MCF 10A (cell line): ENCODE measurements around the gene EGLN1. TPM values are rescaled to one million over a fixed set of nuclear protein-coding genes. Genes with fewer than 3 reads are reported as not detected.

Source experiments
- BruUV-seq: library from RNA; stranded (reverse); fragments of 400-500 nt; replicated peaks from 2 replicates; lab custom pipeline; 2021; lab: Mats Ljungman, UMichigan
- CTCF ChIA-PET: fragments of 300-600 bp; sonication (Branson Sonifier 250); formaldehyde crosslinking; extraction: SDS; loops from one replicate; lab custom pipeline; 2021; ENCODE audit warnings: antibody characterized with exemption, inconsistent platforms; lab: Yijun Ruan, JAX
- POLR2A ChIA-PET: fragments of 300-600, 350-650 bp; sonication (Branson Sonifier 250); formaldehyde crosslinking; extraction: SDS; loops from one replicate; lab custom pipeline; 2020; ENCODE audit warnings: antibody characterized with exemption, inconsistent platforms; lab: Yijun Ruan, JAX
- DNase-seq: peaks from one replicate; pipeline ENCODE4 v3.0.0-alpha.2; 2018; ENCODE audit not compliant: unreplicated experiment
- H3K27ac Mint-ChIP-seq: one replicate; pipeline ENCODE4 v1.8.0; 2022; ENCODE audit warnings: mild to moderate bottlenecking, low read depth, mixed read lengths; ENCODE audit not compliant: unreplicated experiment
- H3K27me3 Mint-ChIP-seq: one replicate; pipeline ENCODE4 v1.8.0; 2022; ENCODE audit warnings: mixed read lengths; ENCODE audit not compliant: insufficient read depth, unreplicated experiment
- H3K36me3 Mint-ChIP-seq: one replicate; pipeline ENCODE4 v1.8.0; 2022; ENCODE audit warnings: mild to moderate bottlenecking, moderate library complexity, mixed read lengths; ENCODE audit not compliant: insufficient read depth, unreplicated experiment
- H3K4me1 Mint-ChIP-seq: one replicate; pipeline ENCODE4 v1.8.0; 2022; ENCODE audit warnings: mixed read lengths; ENCODE audit not compliant: insufficient read depth, unreplicated experiment
- H3K4me3 Mint-ChIP-seq: one replicate; pipeline ENCODE4 v1.8.0; 2022; ENCODE audit warnings: mild to moderate bottlenecking, moderate library complexity, mixed read lengths; ENCODE audit not compliant: unreplicated experiment
- H3K9me3 Mint-ChIP-seq: one replicate; pipeline ENCODE4 v1.8.0; 2022; ENCODE audit warnings: mixed read lengths; ENCODE audit not compliant: unreplicated experiment
- intact Hi-C: fragments of 100-400 bp; cut with micrococcal nuclease; formaldehyde crosslinking; loops from 2 replicates; pipeline ENCODE4 v1.14.1; 2022
- total RNA-seq: library from RNA; stranded (reverse); gene quantifications from 2 replicates; pipeline ENCODE4 v1.2.3, GENCODE V29; 2022
- TF ChIP-seq, protein P1 (sequence below): fragments of 200-600 bp; IDR thresholded peaks from one replicate; pipeline ENCODE4 v1.8.0; 2022; ENCODE audit warnings: antibody characterized with exemption, mild to moderate bottlenecking; ENCODE audit not compliant: unreplicated experiment

The EGLN1 gene
- total RNA-seq, 1 experiment from 2014 or later: 68.8 TPM

DNA sequence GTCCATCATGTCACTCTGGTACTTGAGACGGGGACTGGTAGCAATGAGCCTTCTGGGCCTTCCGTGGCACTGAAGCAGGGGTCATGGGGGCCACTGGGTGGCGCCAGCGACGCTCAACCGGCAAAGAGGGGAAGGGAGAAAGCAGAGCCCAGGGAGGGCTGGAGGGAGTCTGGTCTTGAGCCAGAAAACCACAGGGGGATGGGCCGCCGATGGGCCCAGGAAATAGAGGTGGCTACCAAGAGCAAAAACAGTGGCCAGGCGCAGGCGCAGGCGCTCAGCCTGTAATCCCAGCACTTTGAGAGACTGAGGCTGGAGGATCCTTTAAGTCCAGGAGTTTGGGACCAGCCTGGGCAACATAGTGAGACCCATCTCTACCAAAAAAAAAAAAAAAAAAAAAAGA is 106.2 kb downstream of the EGLN1 start:
- ChIA-PET CTCF (interaction anchor here (0.6 to 3.0 kb wide), 17 partner anchors 9 to 1922 kb away, joined by 3 to 19 read pairs (median 3); no protein-coding TSS in a partner anchor), POLR2A (interaction anchor here (0.6 to 1.2 kb wide), 4 partner anchors 21 to 74 kb away, joined by 3 to 4 read pairs (median 4); partner anchors contain the start of gene EXOC8)
- DNase-seq: peak; percentile 73
- no peak overlapping the region for H3K27ac Mint-ChIP-seq
- BruUV-seq: no TSS peak
- H3K4me3 Mint-ChIP-seq: no peak overlapping the region
- H3K27me3 Mint-ChIP-seq: no peaks in the 10 kb centered on the region
- intact Hi-C loops: loop anchor here (1.0 kb wide), 1 partner anchor 274 kb away; no protein-coding TSS in a partner anchor
- TF ChIP-seq, protein P1, sequence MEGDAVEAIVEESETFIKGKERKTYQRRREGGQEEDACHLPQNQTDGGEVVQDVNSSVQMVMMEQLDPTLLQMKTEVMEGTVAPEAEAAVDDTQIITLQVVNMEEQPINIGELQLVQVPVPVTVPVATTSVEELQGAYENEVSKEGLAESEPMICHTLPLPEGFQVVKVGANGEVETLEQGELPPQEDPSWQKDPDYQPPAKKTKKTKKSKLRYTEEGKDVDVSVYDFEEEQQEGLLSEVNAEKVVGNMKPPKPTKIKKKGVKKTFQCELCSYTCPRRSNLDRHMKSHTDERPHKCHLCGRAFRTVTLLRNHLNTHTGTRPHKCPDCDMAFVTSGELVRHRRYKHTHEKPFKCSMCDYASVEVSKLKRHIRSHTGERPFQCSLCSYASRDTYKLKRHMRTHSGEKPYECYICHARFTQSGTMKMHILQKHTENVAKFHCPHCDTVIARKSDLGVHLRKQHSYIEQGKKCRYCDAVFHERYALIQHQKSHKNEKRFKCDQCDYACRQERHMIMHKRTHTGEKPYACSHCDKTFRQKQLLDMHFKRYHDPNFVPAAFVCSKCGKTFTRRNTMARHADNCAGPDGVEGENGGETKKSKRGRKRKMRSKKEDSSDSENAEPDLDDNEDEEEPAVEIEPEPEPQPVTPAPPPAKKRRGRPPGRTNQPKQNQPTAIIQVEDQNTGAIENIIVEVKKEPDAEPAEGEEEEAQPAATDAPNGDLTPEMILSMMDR: peak; percentile 69
- H3K36me3 Mint-ChIP-seq: no peaks in the 10 kb centered on the region
- no peaks in the 10 kb centered on the region for H3K9me3 Mint-ChIP-seq
- H3K4me1 Mint-ChIP-seq: peaks cover 6% of the 10 kb centered on the region

Other genes starting within 250 kb of the EGLN1 start
- 60.9 and 64.4 TPM in 2 replicates for gene GNPAT, start 181.1 kb downstream of the EGLN1 start, total RNA-seq
- 24.0 and 28.5 TPM in 2 replicates for gene EXOC8, start 84.4 kb downstream of the EGLN1 start, total RNA-seq
- 30.4 and 36.9 TPM in 2 replicates for gene SPRTN, start 84.0 kb downstream of the EGLN1 start, total RNA-seq
- 79.0 and 80.2 TPM in 2 replicates for gene TSNAX, start 106.4 kb upstream of the EGLN1 start, total RNA-seq
- 1.7 and 2.1 TPM in 2 replicates for gene DISC1, start 204.5 kb upstream of the EGLN1 start, total RNA-seq